NCI-H1417 treated with DMSO at 0.1 percent for 48 hours (cell line): Measurements from ENCODE around the gene SSC4D.

Experiments
- DNase-seq: peaks from one replicate; lab custom pipeline; 2025; lab: John Stamatoyannopoulos, UW

The SSC4D gene

DNA sequence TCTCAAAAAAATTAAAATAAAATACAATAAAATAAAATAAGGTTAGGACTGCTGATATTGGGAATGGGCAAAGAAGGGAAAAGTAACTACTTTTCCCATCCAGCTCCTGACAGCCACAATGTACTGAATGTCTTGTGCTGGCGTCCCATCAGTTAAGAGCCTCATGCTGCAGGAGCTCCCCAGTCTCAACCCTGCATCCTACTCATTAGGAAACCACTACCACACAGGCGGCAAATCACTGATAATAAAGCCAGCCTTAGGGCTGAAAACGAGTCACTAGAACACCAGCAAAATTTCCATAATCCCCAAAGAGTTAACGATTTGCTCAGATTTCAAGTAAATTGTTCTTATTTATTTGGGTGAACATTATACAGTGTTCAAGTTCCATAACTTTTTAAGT is 55.0 kb downstream of the SSC4D start:
- DNase-seq, result no peak

DNA sequence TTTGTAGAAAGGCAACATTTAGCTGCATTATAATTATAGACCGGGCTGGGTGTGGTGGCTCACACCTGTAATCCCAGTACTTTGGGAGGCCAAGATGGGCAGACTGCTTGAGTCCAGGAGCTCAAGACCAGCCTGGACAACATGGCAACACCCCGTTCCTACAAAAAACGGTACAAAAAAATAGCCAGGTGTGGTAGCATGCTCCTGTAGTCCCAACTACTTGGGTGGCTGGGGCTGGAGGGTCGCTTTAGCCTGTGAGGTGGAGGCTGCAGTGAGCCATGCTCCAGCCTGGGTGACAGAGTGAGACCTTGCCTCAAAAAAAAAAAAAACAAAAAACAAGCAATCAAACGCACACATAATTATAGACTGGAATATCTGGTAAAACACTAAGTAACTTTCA is 55.8 kb downstream of the SSC4D start:
- DNase-seq, result no peak

GRCh38 chr7:76352193-76352592 is 57.3 kb downstream of the SSC4D start:
- DNase-seq, result no peak

GRCh38 chr7:76351372-76351771 is 58.1 kb downstream of the SSC4D start:
- DNase-seq, result no peak

- DNase-seq, result no peak
These were observed 60.1 kb downstream of the SSC4D start for GRCh38 chr7:76349313-76349885.

DNA sequence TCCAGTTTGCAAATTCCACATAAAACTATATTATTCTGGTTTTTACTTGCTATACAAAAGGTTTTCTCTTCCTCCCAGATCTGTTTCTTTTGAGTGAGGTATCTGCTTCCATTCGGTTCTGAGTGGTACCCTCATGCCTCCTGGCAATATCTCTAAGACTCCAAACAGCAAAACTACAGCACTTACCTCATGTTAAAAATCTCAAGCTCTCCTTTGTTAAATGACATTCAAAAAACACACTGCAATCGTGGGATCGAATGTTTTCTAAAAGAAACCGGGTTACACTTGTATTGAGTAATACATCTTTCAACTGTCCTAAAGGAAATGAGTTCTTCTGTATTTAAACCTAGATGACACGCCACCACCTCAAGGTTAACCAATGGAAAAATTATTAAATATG is 61.8 kb downstream of the SSC4D start:
- no peak for DNase-seq

GRCh38 chr7:76346778-76347177 is 62.7 kb downstream of the SSC4D start:
- DNase-seq, result no peak

DNA sequence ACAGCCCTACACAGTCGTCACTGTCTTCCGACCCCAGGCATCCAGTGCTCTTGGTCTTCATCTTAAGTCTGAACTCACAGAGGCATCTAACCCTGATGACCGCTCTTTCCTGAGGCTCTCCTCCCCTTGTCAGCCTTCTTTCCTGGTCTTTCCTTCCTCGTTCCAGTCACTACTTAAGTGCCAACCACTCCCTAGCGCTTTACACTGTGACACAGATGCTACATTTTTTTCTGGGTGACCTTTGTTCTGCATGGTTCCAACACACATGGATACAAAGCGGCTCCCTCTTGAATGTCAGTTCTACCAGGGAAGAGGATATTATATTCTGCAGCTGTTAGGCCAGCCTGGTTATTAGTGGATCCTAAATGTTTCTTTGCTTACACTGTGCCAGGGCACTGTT is 63.4 kb downstream of the SSC4D start:
- no peak for DNase-seq

GRCh38 chr7:76343931-76344321 is 65.6 kb downstream of the SSC4D start:
- DNase-seq, result no peak

GRCh38 chr7:76343294-76343930 is 66.1 kb downstream of the SSC4D start:
- no peak for DNase-seq

DNA sequence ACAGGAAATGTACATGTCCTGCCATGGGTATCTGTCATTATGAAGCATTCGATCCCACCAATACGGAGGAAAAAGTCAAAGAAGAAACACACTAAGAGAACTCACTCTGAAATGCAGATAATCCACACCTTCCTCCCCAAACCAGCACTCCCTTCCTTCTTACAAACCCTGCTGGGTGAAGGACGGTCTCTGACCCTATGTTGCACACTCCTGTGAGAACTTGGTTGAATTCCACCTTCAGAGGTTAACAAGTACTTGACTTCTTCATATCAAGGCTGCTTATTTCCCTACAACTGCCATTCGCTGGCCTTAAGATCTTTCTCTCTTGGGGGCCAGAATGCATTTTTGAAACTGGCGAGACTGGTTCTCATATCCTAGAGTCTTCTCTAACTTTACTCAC is 67.3 kb downstream of the SSC4D start:
- DNase-seq, result no peak

GRCh38 chr7:76340617-76341131 is 68.8 kb downstream of the SSC4D start:
- DNase-seq, result no peak
